Chondrocyte (in vitro differentiated cells): ENCODE measurements around the gene SLC25A24. TPM values are rescaled to one million over a fixed set of nuclear protein-coding genes. Genes with fewer than 3 reads are reported as not detected.

Experiments
- DNase-seq: peaks from one replicate; pipeline ENCODE4 v3.0.0; 2021; ENCODE audit warnings: mixed read lengths, low spot score
- H3K27ac Mint-ChIP-seq: one replicate; pipeline ENCODE4 v1.8.0; 2021; ENCODE audit warnings: mild to moderate bottlenecking, moderate library complexity, mixed read lengths; ENCODE audit not compliant: unreplicated experiment
- H3K27me3 Mint-ChIP-seq: 2 replicates; pipeline ENCODE4 v1.8.0; 2021; ENCODE audit warnings: low read depth, mixed read lengths
- H3K36me3 Mint-ChIP-seq: 2 replicates; pipeline ENCODE4 v1.8.0; 2021; ENCODE audit warnings: low read depth, mixed read lengths
- H3K4me1 Mint-ChIP-seq: 2 replicates; pipeline ENCODE4 v1.8.0; 2021; ENCODE audit warnings: low read depth, mild to moderate bottlenecking, mixed read lengths
- H3K4me3 Mint-ChIP-seq: one replicate; pipeline ENCODE4 v1.8.0; 2021; ENCODE audit warnings: mild to moderate bottlenecking, moderate library complexity, mixed read lengths; ENCODE audit not compliant: unreplicated experiment
- H3K9me3 Mint-ChIP-seq: 2 replicates; pipeline ENCODE4 v1.8.0; 2021; ENCODE audit warnings: low read depth, mixed read lengths
- total RNA-seq: library from RNA; stranded (reverse); gene quantifications from 3 replicates; pipeline ENCODE4 v1.2.1, GENCODE V29; 2021
- TF ChIP-seq, protein P1 (sequence below): fragments of 200-600 bp; sonication (generic); IDR thresholded peaks from 2 replicates; pipeline ENCODE4 v1.5.0; 2021; ENCODE audit warnings: antibody characterized with exemption, mild to moderate bottlenecking, moderate library complexity

SLC25A24 gene
- total RNA-seq, 1 donor from 2014 or later = 43.4 TPM

DNA sequence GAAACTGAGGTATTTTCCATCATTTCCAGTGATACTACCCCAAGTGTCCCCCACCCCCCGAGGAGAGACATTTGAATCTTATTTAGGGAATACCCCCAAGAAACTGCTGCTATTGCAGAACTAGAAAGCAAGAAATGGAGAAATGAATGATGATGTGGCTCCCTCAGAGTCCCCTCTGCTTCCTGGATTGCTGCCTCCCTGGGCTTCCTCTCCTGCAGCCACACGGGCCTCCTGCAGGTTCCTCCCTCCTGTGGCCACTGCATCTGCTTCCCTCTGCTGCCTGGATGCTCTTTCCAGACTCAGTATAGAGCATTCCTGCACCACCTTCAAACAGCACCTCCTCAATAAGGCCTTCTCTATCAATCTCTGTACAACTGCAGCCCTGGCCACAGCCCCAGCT, 69.3 kb downstream of the SLC25A24 start:
- no peak for DNase-seq
- no peaks in the 10 kb centered on the region for H3K27me3 Mint-ChIP-seq
- H3K4me1 Mint-ChIP-seq = peaks cover 4% of the 10 kb centered on the region
- TF ChIP-seq, protein P1, sequence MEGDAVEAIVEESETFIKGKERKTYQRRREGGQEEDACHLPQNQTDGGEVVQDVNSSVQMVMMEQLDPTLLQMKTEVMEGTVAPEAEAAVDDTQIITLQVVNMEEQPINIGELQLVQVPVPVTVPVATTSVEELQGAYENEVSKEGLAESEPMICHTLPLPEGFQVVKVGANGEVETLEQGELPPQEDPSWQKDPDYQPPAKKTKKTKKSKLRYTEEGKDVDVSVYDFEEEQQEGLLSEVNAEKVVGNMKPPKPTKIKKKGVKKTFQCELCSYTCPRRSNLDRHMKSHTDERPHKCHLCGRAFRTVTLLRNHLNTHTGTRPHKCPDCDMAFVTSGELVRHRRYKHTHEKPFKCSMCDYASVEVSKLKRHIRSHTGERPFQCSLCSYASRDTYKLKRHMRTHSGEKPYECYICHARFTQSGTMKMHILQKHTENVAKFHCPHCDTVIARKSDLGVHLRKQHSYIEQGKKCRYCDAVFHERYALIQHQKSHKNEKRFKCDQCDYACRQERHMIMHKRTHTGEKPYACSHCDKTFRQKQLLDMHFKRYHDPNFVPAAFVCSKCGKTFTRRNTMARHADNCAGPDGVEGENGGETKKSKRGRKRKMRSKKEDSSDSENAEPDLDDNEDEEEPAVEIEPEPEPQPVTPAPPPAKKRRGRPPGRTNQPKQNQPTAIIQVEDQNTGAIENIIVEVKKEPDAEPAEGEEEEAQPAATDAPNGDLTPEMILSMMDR = no peak
- no peaks in the 10 kb centered on the region for H3K9me3 Mint-ChIP-seq
- H3K36me3 Mint-ChIP-seq = peaks cover 21% of the 10 kb centered on the region
- no peak overlapping the region for H3K27ac Mint-ChIP-seq
- no peak overlapping the region for H3K4me3 Mint-ChIP-seq

DNA sequence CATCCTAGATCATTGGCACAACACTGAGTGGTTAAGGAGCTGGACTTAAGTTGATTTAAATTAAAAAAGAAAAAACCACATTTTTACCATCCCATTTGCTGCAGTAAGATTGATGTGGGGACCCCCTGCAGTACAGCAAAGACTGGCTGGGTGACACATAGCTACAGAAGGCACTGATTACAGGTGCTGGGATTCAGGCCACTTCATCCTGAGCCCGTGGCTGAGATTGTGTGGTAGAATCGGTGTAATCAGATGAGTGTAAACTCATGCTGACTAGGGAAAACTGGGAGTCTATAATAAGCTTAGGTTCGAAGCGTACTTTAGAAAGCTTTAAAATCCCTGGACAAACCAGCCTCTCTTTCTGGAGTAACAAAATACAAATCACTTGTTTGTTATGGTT, 70.1 kb downstream of the SLC25A24 start:
- DNase-seq = no peak
- no peak overlapping the region for H3K4me3 Mint-ChIP-seq
- no peaks in the 10 kb centered on the region for H3K9me3 Mint-ChIP-seq
- peaks cover 18% of the 10 kb centered on the region for H3K36me3 Mint-ChIP-seq
- TF ChIP-seq, protein P1 = no peak
- peaks cover 9% of the 10 kb centered on the region for H3K4me1 Mint-ChIP-seq
- no peak overlapping the region for H3K27ac Mint-ChIP-seq
- H3K27me3 Mint-ChIP-seq = no peaks in the 10 kb centered on the region

DNA sequence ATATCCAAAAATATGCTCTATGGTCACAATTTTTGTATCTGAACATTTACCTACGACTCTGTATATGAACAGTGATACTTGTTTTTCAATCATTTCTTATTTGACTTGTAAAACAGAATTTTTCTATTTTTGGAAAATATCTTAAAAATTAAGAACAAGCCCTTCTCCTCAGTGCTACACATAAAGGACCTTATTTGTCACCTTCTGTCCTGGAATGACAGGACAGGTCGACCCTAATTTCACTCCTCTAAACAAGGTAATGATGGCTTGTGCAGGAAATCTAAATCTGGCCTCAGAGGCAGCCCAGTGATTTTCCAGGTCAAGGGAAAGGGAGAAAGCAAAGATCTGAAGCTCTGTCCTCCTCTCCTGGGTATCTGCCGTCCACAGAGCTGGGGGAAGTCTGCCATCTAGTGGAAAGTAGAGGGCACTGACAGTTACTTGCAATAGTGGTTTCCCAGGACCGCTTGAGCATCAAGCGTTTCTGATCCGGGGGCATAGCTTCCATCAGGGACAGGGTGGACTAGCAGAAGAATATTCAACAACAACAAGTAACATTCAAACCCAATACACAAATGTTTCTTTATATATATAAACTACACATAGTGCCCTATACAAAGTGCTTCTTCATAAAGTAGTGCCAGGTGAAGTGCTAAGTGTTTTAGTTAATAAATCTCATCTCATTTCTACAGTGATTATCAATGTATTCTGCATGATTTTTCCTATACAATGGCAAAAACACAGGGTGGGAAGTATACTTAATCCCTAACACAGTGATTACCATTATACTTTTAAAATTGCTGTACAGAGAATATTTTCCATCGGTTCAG, 74.6 kb downstream of the SLC25A24 start:
- Mint-ChIP-seq H3K27me3 (peaks cover 2% of the 10 kb centered on the region), H3K27ac (no peak overlapping the region), H3K4me3 (no peak overlapping the region), H3K36me3 (peaks cover 1% of the 10 kb centered on the region), H3K4me1 (peaks cover 9% of the 10 kb centered on the region), H3K9me3 (no peaks in the 10 kb centered on the region)
- TF ChIP-seq, protein P1 = peak; percentile 96
- DNase-seq = no peak

DNA sequence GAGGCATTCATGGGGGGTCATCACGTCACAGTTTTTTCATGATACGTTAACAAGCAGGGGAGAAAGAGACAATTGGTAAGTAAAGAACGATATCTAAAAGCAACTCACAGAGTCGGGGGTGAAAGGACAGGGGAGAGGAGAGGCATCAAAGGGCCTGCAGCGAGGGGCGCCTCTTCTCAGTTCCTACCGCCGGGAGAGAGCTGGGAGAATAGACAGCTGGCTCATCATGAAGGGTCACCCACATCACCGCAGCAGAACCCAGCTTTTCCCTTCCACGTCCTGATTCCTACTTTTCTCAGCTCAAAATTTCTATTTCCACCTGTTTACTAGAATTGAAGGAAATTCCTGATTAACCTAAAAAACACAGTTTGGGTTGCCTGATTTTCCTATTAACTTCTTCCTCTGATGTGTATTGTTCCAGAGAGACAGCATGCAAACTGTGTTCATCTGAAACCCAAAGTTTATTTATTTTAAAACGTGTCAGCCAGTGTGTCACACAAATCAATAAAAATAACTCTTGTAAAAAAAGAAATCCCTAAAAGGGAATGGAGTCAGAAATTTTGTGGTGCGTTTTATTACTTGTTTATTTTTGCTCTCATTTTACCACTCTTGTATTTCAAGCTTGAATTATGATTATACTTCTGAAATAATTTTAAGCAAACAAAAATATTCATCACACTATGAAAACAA, 75.4 kb downstream of the SLC25A24 start:
- Mint-ChIP-seq H3K4me3 (no peak overlapping the region), H3K4me1 (peaks cover 9% of the 10 kb centered on the region), H3K27me3 (peaks cover 8% of the 10 kb centered on the region), H3K9me3 (no peaks in the 10 kb centered on the region), H3K36me3 (peaks cover 1% of the 10 kb centered on the region), H3K27ac (no peak overlapping the region)
- TF ChIP-seq, protein P1 = no peak
- DNase-seq = no peak

DNA sequence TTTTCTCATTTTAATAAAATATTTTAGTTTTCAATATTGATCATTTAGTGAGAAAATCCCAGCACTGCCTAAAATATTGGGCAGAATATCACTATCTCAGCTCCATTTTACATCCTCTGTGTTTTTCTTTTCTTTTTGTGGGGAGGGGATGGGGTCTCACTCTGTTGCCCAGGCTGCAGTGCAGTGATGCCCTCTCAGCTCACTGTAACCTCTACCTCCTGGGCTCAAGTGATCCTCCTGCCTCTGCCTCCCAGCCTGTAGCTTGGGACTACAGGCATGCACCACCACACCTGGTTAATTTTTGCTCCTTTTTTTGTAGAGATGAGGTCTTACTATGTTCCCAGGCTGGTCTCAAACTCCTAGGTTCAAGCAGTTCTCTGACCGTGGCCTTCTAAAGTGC, 76.1 kb downstream of the SLC25A24 start:
- peaks cover 11% of the 10 kb centered on the region for H3K27me3 Mint-ChIP-seq
- TF ChIP-seq, protein P1 = no peak
- no peaks in the 10 kb centered on the region for H3K36me3 Mint-ChIP-seq
- no peak overlapping the region for H3K27ac Mint-ChIP-seq
- peaks cover 7% of the 10 kb centered on the region for H3K4me1 Mint-ChIP-seq
- H3K4me3 Mint-ChIP-seq = no peak overlapping the region
- DNase-seq = no peak
- H3K9me3 Mint-ChIP-seq = no peaks in the 10 kb centered on the region
